ENCODE data around the gene ZNF846.
"Not testable (repeated sequence)": the region's sequence is repeated elsewhere in the genome, so short reads cannot be mapped to it uniquely, and the experiment has no call there.

The ZNF846 gene

GRCh38 chr19:9789579-9789978 is 21.0 kb upstream of the ZNF846 start:
- H3K27me3 Mint-ChIP-seq; H3K4me3 Mint-ChIP-seq; H3K27ac Mint-ChIP-seq; DNase-seq; H3K9me3 Mint-ChIP-seq; H3K36me3 Mint-ChIP-seq (ENCODE audit: low read depth): not testable (repeated sequence)
- H3K4me1 Mint-ChIP-seq (ENCODE audit: low read depth), result peaks cover 32% of the 10 kb centered on the region

- Mint-ChIP-seq H3K4me3 (no peak overlapping the region), H3K4me1 (ENCODE audit: low read depth) (peaks cover 37% of the 10 kb centered on the region)
Observed at GRCh38 chr19:9789066-9789465, 20.5 kb upstream of the ZNF846 start.

GRCh38 chr19:9788604-9789003 is 20.1 kb upstream of the ZNF846 start:
- not testable (repeated sequence) for H3K27me3 Mint-ChIP-seq; H3K9me3 Mint-ChIP-seq; H3K4me3 Mint-ChIP-seq; H3K27ac Mint-ChIP-seq; DNase-seq; H3K36me3 Mint-ChIP-seq (ENCODE audit: low read depth)
- peaks cover 39% of the 10 kb centered on the region for H3K4me1 Mint-ChIP-seq (ENCODE audit: low read depth)

More at GRCh38 chr19:9789066-9789465, 20.5 kb upstream of the ZNF846 start:
- Mint-ChIP-seq H3K27ac (no peak overlapping the region), H3K36me3 (ENCODE audit: low read depth) (peaks cover 7% of the 10 kb centered on the region), H3K27me3 (no peaks in the 10 kb centered on the region), H3K9me3 (peaks cover 6% of the 10 kb centered on the region)
- DNase-seq, result no peak

GRCh38 chr19:9786819-9787218 is 18.3 kb upstream of the ZNF846 start:
- DNase-seq, result no peak
- H3K36me3 Mint-ChIP-seq (ENCODE audit: low read depth), result peaks cover 2% of the 10 kb centered on the region
- H3K4me1 Mint-ChIP-seq (ENCODE audit: low read depth), result peaks cover 38% of the 10 kb centered on the region
- no peaks in the 10 kb centered on the region for H3K9me3 Mint-ChIP-seq
- H3K27me3 Mint-ChIP-seq, result no peaks in the 10 kb centered on the region
- peak overlapping the region; percentile 37 for H3K27ac Mint-ChIP-seq
- peak overlapping the region; percentile 43 for H3K4me3 Mint-ChIP-seq

- Mint-ChIP-seq H3K4me3 (peak overlapping the region; percentile 89), H3K27me3 (no peaks in the 10 kb centered on the region), H3K36me3 (ENCODE audit: low read depth) (peaks cover 2% of the 10 kb centered on the region), H3K27ac (peak overlapping the region; percentile 92), H3K4me1 (ENCODE audit: low read depth) (peaks cover 35% of the 10 kb centered on the region), H3K9me3 (no peaks in the 10 kb centered on the region)
- no peak for DNase-seq
Observed at GRCh38 chr19:9786342-9786741, 17.8 kb upstream of the ZNF846 start.

GRCh38 chr19:9785367-9786331 is 17.1 kb upstream of the ZNF846 start:
- no peaks in the 10 kb centered on the region for H3K27me3 Mint-ChIP-seq
- peak; percentile 94 for DNase-seq
- H3K4me3 Mint-ChIP-seq, result peak overlapping the region; percentile 89
- no peaks in the 10 kb centered on the region for H3K9me3 Mint-ChIP-seq
- peak overlapping the region; percentile 94 for H3K27ac Mint-ChIP-seq
- peaks cover 30% of the 10 kb centered on the region for H3K4me1 Mint-ChIP-seq (ENCODE audit: low read depth)
- H3K36me3 Mint-ChIP-seq (ENCODE audit: low read depth), result peaks cover 2% of the 10 kb centered on the region

GRCh38 chr19:9784163-9784496 is 15.6 kb upstream of the ZNF846 start:
- H3K9me3 Mint-ChIP-seq; DNase-seq; H3K36me3 Mint-ChIP-seq (ENCODE audit: low read depth); H3K27me3 Mint-ChIP-seq: not testable (repeated sequence)
- Mint-ChIP-seq H3K27ac (peak overlapping the region; percentile 94), H3K4me3 (peak overlapping the region; percentile 89), H3K4me1 (ENCODE audit: low read depth) (peaks cover 24% of the 10 kb centered on the region)

- Mint-ChIP-seq H3K4me3 (no peak overlapping the region), H3K27ac (no peak overlapping the region), H3K4me1 (ENCODE audit: low read depth) (peaks cover 24% of the 10 kb centered on the region), H3K27me3 (no peaks in the 10 kb centered on the region), H3K9me3 (peaks cover 4% of the 10 kb centered on the region), H3K36me3 (ENCODE audit: low read depth) (peaks cover 8% of the 10 kb centered on the region)
- DNase-seq, result no peak
Observed at GRCh38 chr19:9782338-9782737, 13.8 kb upstream of the ZNF846 start.

GRCh38 chr19:9757544-9758501 is 10.7 kb downstream of the ZNF846 start:
- Mint-ChIP-seq H3K36me3 (ENCODE audit: low read depth) (peaks cover 79% of the 10 kb centered on the region), H3K9me3 (peaks cover 39% of the 10 kb centered on the region), H3K4me3 (no peak overlapping the region), H3K27ac (no peak overlapping the region), H3K4me1 (ENCODE audit: low read depth) (no peaks in the 10 kb centered on the region), H3K27me3 (no peaks in the 10 kb centered on the region)
- no peak for DNase-seq

- Mint-ChIP-seq H3K4me3 (no peak overlapping the region), H3K4me1 (ENCODE audit: low read depth) (no peaks in the 10 kb centered on the region), H3K36me3 (ENCODE audit: low read depth) (peaks cover 42% of the 10 kb centered on the region), H3K27me3 (no peaks in the 10 kb centered on the region), H3K27ac (no peak overlapping the region), H3K9me3 (peaks cover 40% of the 10 kb centered on the region)
- DNase-seq, result no peak
Observed at GRCh38 chr19:9752701-9753443, 15.7 kb downstream of the ZNF846 start.

- no peaks in the 10 kb centered on the region for H3K27me3 Mint-ChIP-seq
- H3K4me3 Mint-ChIP-seq, result no peak overlapping the region
- no peak for DNase-seq
- H3K27ac Mint-ChIP-seq, result no peak overlapping the region
- peaks cover 33% of the 10 kb centered on the region for H3K9me3 Mint-ChIP-seq
- H3K4me1 Mint-ChIP-seq (ENCODE audit: low read depth), result no peaks in the 10 kb centered on the region
- H3K36me3 Mint-ChIP-seq (ENCODE audit: low read depth), result peaks cover 31% of the 10 kb centered on the region
Observed at GRCh38 chr19:9751446-9751845, 17.1 kb downstream of the ZNF846 start.

- Mint-ChIP-seq H3K4me1 (ENCODE audit: low read depth) (no peaks in the 10 kb centered on the region), H3K36me3 (ENCODE audit: low read depth) (peaks cover 10% of the 10 kb centered on the region), H3K4me3 (no peak overlapping the region), H3K27me3 (no peaks in the 10 kb centered on the region), H3K9me3 (peaks cover 16% of the 10 kb centered on the region), H3K27ac (no peak overlapping the region)
- DNase-seq, result no peak
Observed at GRCh38 chr19:9741476-9742171, 26.9 kb downstream of the ZNF846 start.

- Mint-ChIP-seq H3K27me3 (no peaks in the 10 kb centered on the region), H3K4me1 (ENCODE audit: low read depth) (no peaks in the 10 kb centered on the region), H3K36me3 (ENCODE audit: low read depth) (no peaks in the 10 kb centered on the region), H3K9me3 (peaks cover 3% of the 10 kb centered on the region), H3K27ac (no peak overlapping the region), H3K4me3 (no peak overlapping the region)
- no peak for DNase-seq
Observed at GRCh38 chr19:9735986-9736385, 32.6 kb downstream of the ZNF846 start.

GRCh38 chr19:9730056-9730455 is 38.5 kb downstream of the ZNF846 start:
- H3K27me3 Mint-ChIP-seq, H3K27ac Mint-ChIP-seq: not testable (repeated sequence)

More at GRCh38 chr19:9730056-9730455, 38.5 kb downstream of the ZNF846 start:
- H3K9me3 Mint-ChIP-seq, result peaks cover 12% of the 10 kb centered on the region
- H3K36me3 Mint-ChIP-seq (ENCODE audit: low read depth); H3K4me3 Mint-ChIP-seq; H3K4me1 Mint-ChIP-seq (ENCODE audit: low read depth); DNase-seq: not testable (repeated sequence)
